GM06990 (cell line): Measurements from ENCODE around the gene NME8.
A peak's percentile ranks its signal among the peaks of the same experiment; 100 is the strongest.

Experiments
- DNase-seq: peaks from one replicate; pipeline ENCODE4 v3.0.0-alpha.2; 2011; ENCODE audit not compliant: insufficient read length; ENCODE audit errors: extremely low read depth
- H3K27me3 ChIP-seq: replicated peaks from 2 replicates; pipeline ENCODE4 v1.6.0; 2011; ENCODE audit warnings: low read length; ENCODE audit not compliant: control insufficient read depth, insufficient read depth
- H3K36me3 ChIP-seq: 2 replicates; pipeline ENCODE4 v1.5.1; 2011; ENCODE audit warnings: low read length; ENCODE audit not compliant: control insufficient read depth, insufficient read depth
- H3K4me3 ChIP-seq: replicated peaks from 2 replicates; pipeline ENCODE4 v1.5.1; 2011; ENCODE audit warnings: low read depth, mild to moderate bottlenecking, control low read depth, low read length
- TF ChIP-seq, protein P1 (sequence below): IDR thresholded peaks from 2 replicates; pipeline ENCODE4 v1.5.1; 2011; ENCODE audit warnings: low read length, control low read depth, mild to moderate bottlenecking, inconsistent platforms; ENCODE audit not compliant: insufficient read depth, poor library complexity, severe bottlenecking

NME8 gene

DNA sequence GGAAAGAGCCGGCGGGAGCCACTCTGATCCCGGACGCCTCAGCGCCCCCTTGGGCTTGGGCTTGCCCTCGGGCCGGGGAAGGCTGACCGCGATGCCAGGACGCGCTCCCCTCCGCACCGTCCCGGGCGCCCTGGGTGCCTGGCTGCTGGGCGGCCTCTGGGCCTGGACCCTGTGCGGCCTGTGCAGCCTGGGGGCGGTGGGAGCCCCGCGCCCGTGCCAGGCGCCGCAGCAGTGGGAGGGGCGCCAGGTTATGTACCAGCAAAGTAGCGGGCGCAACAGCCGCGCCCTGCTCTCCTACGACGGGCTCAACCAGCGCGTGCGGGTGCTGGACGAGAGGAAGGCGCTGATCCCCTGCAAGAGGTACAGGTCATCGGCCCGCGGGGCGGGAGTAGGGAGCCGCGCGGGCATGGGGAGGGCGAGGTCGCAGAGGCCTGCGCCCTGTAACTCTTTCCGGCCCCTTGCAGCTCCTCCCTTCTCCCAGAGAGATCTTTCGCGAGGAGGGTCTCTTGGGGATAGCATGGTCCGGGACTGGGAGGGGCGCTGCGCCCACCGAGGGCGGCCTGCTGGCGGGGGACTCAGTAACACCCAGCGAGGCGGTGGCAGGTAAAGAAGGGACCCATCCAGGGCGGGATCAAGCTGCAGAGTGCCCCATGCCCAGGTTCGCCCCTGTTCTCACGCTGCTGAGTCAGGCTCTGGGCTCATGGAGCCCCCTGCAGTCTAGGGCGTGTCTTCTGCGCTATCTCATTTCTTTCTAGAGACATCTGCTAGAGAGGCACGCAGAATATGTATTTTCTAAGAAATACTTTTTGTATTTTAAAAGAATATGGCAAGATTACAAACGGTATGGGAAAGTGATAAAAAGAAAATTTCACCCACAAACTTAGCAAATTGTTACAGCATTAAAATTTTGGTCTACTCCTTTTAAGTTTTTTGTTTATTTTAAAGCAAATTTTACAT is 72.7 kb downstream of the NME8 start:
- Histone ChIP-seq H3K4me3 (peak overlapping the region; percentile 66), H3K27me3 (no peaks in the 10 kb centered on the region; the same call in 1 of the 2 replicates), H3K36me3 (no peaks in the 10 kb centered on the region)
- TF ChIP-seq, protein P1, sequence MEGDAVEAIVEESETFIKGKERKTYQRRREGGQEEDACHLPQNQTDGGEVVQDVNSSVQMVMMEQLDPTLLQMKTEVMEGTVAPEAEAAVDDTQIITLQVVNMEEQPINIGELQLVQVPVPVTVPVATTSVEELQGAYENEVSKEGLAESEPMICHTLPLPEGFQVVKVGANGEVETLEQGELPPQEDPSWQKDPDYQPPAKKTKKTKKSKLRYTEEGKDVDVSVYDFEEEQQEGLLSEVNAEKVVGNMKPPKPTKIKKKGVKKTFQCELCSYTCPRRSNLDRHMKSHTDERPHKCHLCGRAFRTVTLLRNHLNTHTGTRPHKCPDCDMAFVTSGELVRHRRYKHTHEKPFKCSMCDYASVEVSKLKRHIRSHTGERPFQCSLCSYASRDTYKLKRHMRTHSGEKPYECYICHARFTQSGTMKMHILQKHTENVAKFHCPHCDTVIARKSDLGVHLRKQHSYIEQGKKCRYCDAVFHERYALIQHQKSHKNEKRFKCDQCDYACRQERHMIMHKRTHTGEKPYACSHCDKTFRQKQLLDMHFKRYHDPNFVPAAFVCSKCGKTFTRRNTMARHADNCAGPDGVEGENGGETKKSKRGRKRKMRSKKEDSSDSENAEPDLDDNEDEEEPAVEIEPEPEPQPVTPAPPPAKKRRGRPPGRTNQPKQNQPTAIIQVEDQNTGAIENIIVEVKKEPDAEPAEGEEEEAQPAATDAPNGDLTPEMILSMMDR, result peak; percentile 55
- DNase-seq, result peak; percentile 58

DNA sequence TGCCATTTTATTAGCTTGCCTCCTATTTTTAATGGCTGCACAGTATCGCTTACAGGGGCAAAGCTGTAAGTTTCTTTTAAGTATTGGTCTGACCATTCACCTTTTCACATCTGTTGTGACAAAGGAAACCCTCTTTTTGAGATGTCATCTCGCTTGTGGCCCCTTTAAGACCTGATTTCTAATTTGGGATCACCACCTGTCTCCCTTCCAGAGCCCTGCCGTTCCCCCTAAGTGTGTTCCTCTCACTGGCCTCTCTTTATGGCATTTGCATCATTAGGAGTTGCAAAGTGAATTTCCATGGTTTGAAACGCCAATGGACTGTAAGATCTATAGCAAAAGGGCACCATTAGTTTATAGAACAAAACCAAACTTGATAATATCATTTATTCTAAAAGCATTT is 73.5 kb downstream of the NME8 start:
- no peak for DNase-seq
- Histone ChIP-seq H3K4me3 (peak overlapping the region; percentile 66), H3K36me3 (no peaks in the 10 kb centered on the region), H3K27me3 (no peaks in the 10 kb centered on the region)
- TF ChIP-seq, protein P1, result no peak

DNA sequence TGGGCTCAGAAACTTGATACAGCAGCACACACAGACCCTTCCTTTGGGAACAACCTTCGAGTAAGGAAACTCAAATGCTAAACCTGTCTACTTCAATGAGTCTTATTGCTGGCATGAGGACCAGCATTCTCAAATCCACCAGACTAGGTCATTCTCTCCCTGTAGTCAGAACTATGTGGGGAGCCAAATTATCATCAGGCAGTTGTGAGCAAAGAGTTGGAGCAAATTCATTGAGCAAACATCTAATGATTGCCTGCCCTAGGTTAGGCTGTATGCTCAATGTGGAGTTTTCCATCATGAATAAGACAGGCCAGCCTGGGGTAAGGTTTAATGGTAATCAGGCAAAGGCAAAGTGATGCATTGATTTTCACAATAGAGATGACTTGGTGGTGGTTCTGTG is 75.6 kb downstream of the NME8 start:
- DNase-seq, result no peak
- H3K4me3 ChIP-seq, result no peak overlapping the region
- no peaks in the 10 kb centered on the region for H3K27me3 ChIP-seq
- TF ChIP-seq, protein P1, result no peak
- no peaks in the 10 kb centered on the region for H3K36me3 ChIP-seq

DNA sequence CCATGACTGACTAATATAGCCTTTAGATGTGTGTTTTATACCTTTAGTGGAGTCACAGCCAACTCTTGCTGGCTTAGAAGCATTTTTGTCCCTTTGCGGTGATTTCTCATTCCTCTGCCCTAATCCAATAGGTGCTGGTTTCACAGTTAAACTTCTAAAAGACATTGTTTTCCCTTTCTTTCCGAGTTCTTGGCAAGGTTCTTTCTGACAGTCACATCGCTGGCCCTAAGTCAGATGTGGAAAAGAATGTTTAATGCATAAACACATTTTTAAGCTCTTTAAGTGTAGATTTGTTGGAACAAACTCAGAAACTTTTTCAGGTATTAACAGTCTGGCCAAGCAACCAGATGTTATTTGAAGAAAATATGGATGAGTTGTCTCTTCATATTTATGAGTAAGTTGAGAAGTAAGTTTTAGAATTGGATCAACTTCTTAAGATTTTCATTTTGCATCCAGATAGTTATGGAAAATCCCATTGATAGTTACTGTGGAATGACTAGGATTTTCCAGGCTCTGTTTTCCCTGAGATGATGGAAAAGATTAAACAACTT is 76.2 kb downstream of the NME8 start:
- TF ChIP-seq, protein P1, result no peak
- H3K4me3 ChIP-seq, result no peak overlapping the region
- no peak for DNase-seq
- H3K36me3 ChIP-seq, result no peaks in the 10 kb centered on the region
- no peaks in the 10 kb centered on the region for H3K27me3 ChIP-seq

DNA sequence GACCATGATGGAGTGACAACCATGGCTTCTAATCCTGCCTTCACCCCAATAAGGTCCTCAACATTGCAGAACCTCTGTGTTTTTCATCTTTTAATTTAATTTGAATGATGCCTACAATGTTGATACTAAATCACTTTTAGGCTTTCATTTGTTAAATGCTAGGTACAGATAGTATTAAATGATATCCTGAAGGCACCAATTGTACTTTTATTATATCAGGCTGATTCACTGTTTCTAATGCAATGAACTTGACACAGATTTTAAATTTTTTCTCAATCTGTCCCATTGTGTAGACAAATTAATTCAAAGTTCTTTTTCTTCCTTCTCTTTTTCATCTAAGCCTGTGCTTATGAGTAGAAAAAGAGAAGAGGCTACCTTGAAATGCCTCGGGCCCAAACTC is 77.2 kb downstream of the NME8 start:
- Histone ChIP-seq H3K27me3 (no peaks in the 10 kb centered on the region), H3K36me3 (no peaks in the 10 kb centered on the region), H3K4me3 (no peak overlapping the region)
- no peak for DNase-seq
- TF ChIP-seq, protein P1, result no peak
